T-helper 1 cell treated with Interleukin-12 subunit alpha and Interleukin-12 subunit beta and Interleukin-4 antibody, amounts not matched to agents 30 μg/mL and 1 μg/mL, for 36 hours (primary cell): ENCODE measurements around the gene SLBP.

Experiments
- H3K27ac Mint-ChIP-seq: one replicate; pipeline ENCODE4 v1.8.0; 2021; ENCODE audit warnings: mild to moderate bottlenecking, mixed read lengths
- H3K27me3 Mint-ChIP-seq: one replicate; pipeline ENCODE4 v1.8.0; 2021; ENCODE audit warnings: low read depth, mixed read lengths
- H3K36me3 Mint-ChIP-seq: one replicate; pipeline ENCODE4 v1.8.0; 2021; ENCODE audit warnings: low read depth, mixed read lengths
- H3K4me1 Mint-ChIP-seq: one replicate; pipeline ENCODE4 v1.8.0; 2021; ENCODE audit warnings: low read depth, mixed read lengths
- H3K4me3 Mint-ChIP-seq: one replicate; pipeline ENCODE4 v1.8.0; 2021; ENCODE audit warnings: mild to moderate bottlenecking, moderate library complexity, mixed read lengths
- H3K9me3 Mint-ChIP-seq: one replicate; pipeline ENCODE4 v1.8.0; 2021; ENCODE audit warnings: mixed read lengths

SLBP gene

GRCh38 chr4:1743551-1743950 is 31.4 kb upstream of the SLBP start:
- peaks cover 4% of the 10 kb centered on the region for H3K9me3 Mint-ChIP-seq
- peaks cover 30% of the 10 kb centered on the region for H3K36me3 Mint-ChIP-seq
- no peak overlapping the region for H3K27ac Mint-ChIP-seq
- H3K4me3 Mint-ChIP-seq: no peak overlapping the region
- peaks cover 4% of the 10 kb centered on the region for H3K4me1 Mint-ChIP-seq
- no peaks in the 10 kb centered on the region for H3K27me3 Mint-ChIP-seq

DNA sequence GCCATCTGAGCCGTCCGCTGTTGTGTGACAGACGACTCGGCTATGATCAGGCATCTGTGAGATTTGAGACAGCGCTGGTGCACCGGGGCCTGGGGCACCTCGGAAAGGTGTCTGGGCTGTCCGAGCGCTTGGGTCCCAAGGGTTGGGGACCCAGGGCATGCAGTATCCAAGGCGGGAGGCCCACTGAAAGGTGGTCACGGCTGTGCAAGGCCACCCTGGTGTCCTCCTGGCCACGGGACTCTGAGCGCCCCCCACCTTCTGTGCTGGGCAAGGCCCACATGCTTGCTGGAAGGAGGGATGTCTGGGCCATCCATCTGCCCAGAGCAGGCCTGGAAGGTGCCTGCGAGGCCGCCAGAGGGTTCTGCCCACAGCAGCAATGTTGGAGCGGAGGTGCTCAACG is 29.1 kb upstream of the SLBP start:
- Mint-ChIP-seq H3K4me3 (no peak overlapping the region), H3K4me1 (peaks cover 5% of the 10 kb centered on the region), H3K9me3 (peaks cover 7% of the 10 kb centered on the region), H3K27ac (no peak overlapping the region), H3K36me3 (peaks cover 50% of the 10 kb centered on the region), H3K27me3 (no peaks in the 10 kb centered on the region)

- H3K27me3 Mint-ChIP-seq: no peaks in the 10 kb centered on the region
- peaks cover 5% of the 10 kb centered on the region for H3K4me1 Mint-ChIP-seq
- peaks cover 57% of the 10 kb centered on the region for H3K36me3 Mint-ChIP-seq
- H3K27ac Mint-ChIP-seq: no peak overlapping the region
- no peak overlapping the region for H3K4me3 Mint-ChIP-seq
- H3K9me3 Mint-ChIP-seq: peaks cover 7% of the 10 kb centered on the region
Observed at GRCh38 chr4:1740021-1740545, 28.0 kb upstream of the SLBP start.

GRCh38 chr4:1739358-1739757 is 27.2 kb upstream of the SLBP start:
- no peak overlapping the region for H3K27ac Mint-ChIP-seq
- H3K9me3 Mint-ChIP-seq: peaks cover 7% of the 10 kb centered on the region
- no peaks in the 10 kb centered on the region for H3K27me3 Mint-ChIP-seq
- H3K36me3 Mint-ChIP-seq: peaks cover 56% of the 10 kb centered on the region
- H3K4me3 Mint-ChIP-seq: no peak overlapping the region
- H3K4me1 Mint-ChIP-seq: peaks cover 5% of the 10 kb centered on the region

DNA sequence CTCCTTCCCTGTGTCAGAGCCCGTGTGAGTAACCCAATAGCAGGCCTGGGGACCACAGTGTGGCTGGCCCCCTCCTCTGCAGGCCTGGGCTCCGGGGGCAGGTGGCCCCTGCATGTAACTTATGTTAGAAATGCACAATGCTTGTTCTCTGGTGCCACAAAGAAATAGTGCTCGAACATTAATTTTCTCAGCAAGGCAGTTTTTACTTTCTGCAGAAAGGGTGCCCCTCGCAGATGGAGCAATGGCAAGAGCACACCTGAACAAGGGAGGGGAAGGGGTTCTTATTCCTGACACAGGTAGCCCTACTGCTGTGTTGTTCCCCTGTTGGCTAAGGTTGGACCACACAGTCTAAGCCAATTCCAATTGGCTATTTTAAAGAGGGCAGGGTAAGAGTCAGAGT is 26.3 kb upstream of the SLBP start:
- Mint-ChIP-seq H3K4me1 (peaks cover 5% of the 10 kb centered on the region), H3K36me3 (peaks cover 57% of the 10 kb centered on the region), H3K9me3 (peaks cover 7% of the 10 kb centered on the region), H3K27me3 (no peaks in the 10 kb centered on the region), H3K4me3 (no peak overlapping the region), H3K27ac (no peak overlapping the region)

DNA sequence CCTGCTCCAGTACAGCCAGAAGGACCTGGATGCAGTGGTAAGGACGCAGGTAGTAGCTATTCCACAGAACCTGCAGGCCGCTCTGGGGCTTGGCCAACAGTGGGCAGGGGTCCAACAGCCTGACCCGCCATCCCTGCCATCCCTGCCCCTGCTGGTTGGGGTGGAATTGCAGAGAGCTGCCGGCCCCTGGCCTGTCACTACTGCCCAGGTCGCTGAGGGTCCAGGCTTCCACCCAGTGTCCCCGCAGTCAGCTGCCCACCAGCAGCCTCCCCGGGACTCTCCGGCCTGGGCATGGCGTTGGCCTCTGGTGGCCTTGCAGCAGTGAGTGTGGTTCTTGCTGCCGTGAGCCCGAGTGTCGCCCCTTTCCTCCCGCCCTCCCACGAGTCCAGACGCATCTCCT is 25.5 kb upstream of the SLBP start:
- H3K9me3 Mint-ChIP-seq: peaks cover 7% of the 10 kb centered on the region
- H3K36me3 Mint-ChIP-seq: peaks cover 64% of the 10 kb centered on the region
- no peak overlapping the region for H3K27ac Mint-ChIP-seq
- no peaks in the 10 kb centered on the region for H3K27me3 Mint-ChIP-seq
- no peak overlapping the region for H3K4me3 Mint-ChIP-seq
- peaks cover 5% of the 10 kb centered on the region for H3K4me1 Mint-ChIP-seq

GRCh38 chr4:1736812-1737211 is 24.7 kb upstream of the SLBP start:
- Mint-ChIP-seq H3K4me1 (peaks cover 5% of the 10 kb centered on the region), H3K36me3 (peaks cover 64% of the 10 kb centered on the region), H3K27ac (no peak overlapping the region), H3K4me3 (no peak overlapping the region), H3K9me3 (peaks cover 7% of the 10 kb centered on the region), H3K27me3 (no peaks in the 10 kb centered on the region)

DNA sequence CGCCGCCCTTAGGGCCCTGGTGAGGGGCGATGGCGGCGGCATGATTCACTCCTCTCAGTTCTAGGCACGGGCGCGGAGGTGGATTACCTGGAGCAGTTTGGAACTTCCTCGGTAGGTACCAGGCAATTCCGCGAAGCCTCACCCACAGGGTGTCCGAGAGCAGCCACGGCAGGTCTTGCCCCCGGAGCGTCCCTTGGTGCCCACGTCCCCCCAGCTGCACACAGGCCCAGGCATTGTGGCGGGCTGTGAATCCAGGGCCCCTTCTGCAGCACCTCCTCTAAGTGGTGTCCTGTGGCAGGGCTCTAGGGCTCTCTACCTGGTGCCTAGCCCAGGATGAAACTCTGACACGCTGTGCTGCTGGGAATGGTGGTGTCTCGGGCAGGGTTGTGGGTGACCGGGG is 23.1 kb upstream of the SLBP start:
- Mint-ChIP-seq H3K27ac (no peak overlapping the region), H3K9me3 (peaks cover 7% of the 10 kb centered on the region), H3K4me1 (peaks cover 3% of the 10 kb centered on the region), H3K4me3 (no peak overlapping the region), H3K36me3 (peaks cover 60% of the 10 kb centered on the region), H3K27me3 (no peaks in the 10 kb centered on the region)

GRCh38 chr4:1732911-1733310 is 20.8 kb upstream of the SLBP start:
- no peaks in the 10 kb centered on the region for H3K27me3 Mint-ChIP-seq
- no peak overlapping the region for H3K4me3 Mint-ChIP-seq
- H3K4me1 Mint-ChIP-seq: peaks cover 9% of the 10 kb centered on the region
- H3K27ac Mint-ChIP-seq: no peak overlapping the region
- peaks cover 59% of the 10 kb centered on the region for H3K36me3 Mint-ChIP-seq
- H3K9me3 Mint-ChIP-seq: no peaks in the 10 kb centered on the region

DNA sequence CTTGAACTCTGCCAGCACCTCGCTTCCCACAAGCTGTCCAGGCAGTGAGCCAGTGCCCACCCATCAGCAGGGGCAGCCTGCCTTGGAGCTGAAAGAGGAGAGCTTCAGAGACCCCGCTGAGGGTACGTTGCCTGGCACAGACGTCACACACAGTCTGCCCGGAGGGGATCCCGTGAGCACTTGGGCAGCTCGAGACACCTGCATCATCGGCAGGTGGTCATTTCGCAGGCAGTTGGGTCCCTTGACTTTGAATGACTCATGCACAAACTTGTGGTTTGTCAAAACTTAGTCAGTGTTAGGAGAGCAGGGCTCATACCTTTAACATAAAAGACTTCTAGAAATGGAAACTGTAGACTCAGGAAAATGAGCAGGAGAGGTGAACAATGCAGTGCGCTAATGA is 19.1 kb upstream of the SLBP start:
- no peaks in the 10 kb centered on the region for H3K27me3 Mint-ChIP-seq
- H3K9me3 Mint-ChIP-seq: no peaks in the 10 kb centered on the region
- H3K27ac Mint-ChIP-seq: no peak overlapping the region
- H3K36me3 Mint-ChIP-seq: peaks cover 59% of the 10 kb centered on the region
- peaks cover 14% of the 10 kb centered on the region for H3K4me1 Mint-ChIP-seq
- H3K4me3 Mint-ChIP-seq: no peak overlapping the region

DNA sequence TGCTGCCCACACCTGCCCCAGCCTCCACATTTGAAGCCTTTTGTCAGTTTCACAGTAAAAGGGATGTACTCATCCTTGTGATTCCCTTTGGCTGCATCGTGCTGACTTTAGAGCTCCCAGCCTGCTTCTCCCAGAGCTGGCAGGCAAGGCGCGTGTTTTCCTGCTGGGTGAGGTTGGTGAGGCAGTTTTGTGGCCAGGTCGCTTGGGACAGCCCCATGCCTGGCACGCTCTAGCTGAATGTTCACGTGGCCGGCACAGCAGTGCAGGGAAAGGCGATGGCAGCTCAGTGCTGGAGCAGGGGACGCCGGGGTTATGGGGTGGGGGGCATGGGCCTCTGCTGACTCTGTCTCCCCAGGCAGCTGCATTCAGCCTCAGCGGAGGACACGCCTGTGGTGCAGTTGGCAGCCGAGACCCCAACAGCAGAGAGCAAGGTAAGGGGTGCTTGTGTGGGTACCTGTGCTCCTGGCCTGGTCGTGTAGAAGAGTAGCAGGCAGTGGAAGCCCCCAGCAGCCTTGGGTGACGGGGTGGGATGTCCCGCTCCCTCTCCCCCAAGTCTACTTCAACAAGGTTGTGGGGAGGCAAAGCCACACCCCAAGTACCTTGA is 18.5 kb upstream of the SLBP start:
- Mint-ChIP-seq H3K36me3 (peaks cover 60% of the 10 kb centered on the region), H3K4me3 (no peak overlapping the region)

DNA sequence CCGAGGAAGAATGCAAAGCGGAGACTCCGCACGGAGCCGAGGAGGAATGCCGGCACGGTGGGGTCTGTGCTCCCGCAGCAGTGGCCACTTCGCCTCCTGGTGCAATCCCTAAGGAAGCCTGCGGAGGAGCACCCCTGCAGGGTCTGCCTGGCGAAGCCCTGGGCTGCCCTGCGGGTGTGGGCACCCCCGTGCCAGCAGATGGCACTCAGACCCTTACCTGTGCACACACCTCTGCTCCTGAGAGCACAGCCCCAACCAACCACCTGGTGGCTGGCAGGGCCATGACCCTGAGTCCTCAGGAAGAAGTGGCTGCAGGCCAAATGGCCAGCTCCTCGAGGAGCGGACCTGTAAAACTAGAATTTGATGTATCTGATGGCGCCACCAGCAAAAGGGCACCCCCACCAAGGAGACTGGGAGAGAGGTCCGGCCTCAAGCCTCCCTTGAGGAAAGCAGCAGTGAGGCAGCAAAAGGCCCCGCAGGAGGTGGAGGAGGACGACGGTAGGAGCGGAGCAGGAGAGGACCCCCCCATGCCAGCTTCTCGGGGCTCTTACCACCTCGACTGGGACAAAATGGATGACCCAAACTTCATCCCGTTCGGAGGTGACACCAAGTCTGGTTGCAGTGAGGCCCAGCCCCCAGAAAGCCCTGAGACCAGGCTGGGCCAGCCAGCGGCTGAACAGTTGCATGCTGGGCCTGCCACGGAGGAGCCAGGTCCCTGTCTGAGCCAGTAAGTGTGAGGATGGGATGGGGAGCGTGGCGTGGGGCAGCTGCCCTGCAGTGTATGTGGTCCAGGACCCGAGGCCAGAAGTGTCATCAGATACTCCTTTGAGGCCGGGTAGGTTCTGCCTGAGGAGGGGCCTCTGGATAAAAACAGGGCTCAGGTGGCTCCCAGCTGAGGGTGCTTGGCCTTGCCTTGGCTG is 16.2 kb upstream of the SLBP start:
- Mint-ChIP-seq H3K9me3 (no peaks in the 10 kb centered on the region), H3K27ac (no peak overlapping the region), H3K4me3 (no peak overlapping the region), H3K27me3 (no peaks in the 10 kb centered on the region), H3K36me3 (peaks cover 63% of the 10 kb centered on the region), H3K4me1 (peaks cover 27% of the 10 kb centered on the region)

More for the DNA sequence above, 18.5 kb upstream of the SLBP start:
- Mint-ChIP-seq H3K4me1 (peaks cover 15% of the 10 kb centered on the region), H3K9me3 (no peaks in the 10 kb centered on the region), H3K27me3 (no peaks in the 10 kb centered on the region), H3K27ac (no peak overlapping the region)

DNA sequence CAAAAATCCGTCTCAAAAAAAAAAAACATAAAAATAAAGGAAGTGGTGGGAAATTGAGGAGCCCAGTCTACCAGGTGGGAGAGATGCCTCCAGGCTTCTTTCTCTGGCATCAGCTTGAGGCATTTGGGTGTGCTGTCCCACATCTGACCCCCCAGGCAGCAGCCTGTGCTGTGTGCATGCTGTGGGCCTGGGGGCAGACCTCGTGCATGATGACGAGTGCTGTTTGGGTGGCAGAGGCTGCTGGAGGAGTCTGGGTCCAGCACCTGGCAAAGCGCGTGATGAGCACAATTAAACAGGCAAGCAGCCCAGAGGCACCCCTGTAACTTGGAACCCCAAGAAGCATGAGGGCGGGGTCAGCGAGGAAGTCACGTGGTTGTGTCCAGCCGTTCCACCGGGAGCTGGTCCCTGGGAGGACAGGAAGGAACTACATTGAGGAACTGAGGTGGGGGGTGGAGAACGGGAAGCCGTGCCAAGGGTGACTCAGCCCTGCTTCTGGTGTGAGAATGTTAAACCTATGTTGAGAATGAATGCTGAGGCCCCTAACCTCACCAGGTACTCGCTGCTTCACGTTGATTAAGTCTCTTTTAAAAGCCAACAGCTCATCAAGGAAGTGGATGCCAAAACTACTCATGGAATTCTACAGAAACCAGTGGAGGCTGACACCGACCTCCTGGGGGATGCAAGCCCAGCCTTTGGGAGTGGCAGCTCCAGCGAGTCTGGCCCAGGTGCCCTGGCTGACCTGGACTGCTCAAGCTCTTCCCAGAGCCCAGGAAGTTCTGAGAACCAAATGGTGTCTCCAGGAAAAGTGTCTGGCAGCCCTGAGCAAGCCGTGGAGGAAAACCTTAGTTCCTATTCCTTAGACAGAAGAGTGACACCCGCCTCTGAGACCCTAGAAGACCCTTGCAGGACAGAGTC is 15.3 kb upstream of the SLBP start:
- H3K4me3 Mint-ChIP-seq: no peak overlapping the region
- H3K4me1 Mint-ChIP-seq: peaks cover 34% of the 10 kb centered on the region

More for the DNA sequence above, 15.3 kb upstream of the SLBP start:
- Mint-ChIP-seq H3K36me3 (peaks cover 60% of the 10 kb centered on the region), H3K9me3 (no peaks in the 10 kb centered on the region), H3K27ac (no peak overlapping the region), H3K27me3 (no peaks in the 10 kb centered on the region)
